ENCODE measurements around the gene NPB. TPM values are rescaled to one million over a fixed set of nuclear protein-coding genes. Genes with fewer than 3 reads are reported as not detected.

NPB gene
- total RNA-seq, 1 donor from 2014 or later = 0.96 TPM

GRCh38 chr17:81933178-81933699 is 31.2 kb downstream of the NPB start:
- no peak for TF ChIP-seq CTCF (IDR thresholded peaks at IDR 0.05; ENCODE audit: partially characterized antibody, unreplicated experiment)
- Mint-ChIP-seq H3K27me3 (ENCODE audit: unreplicated experiment) (peaks cover 14% of the 10 kb centered on the region), H3K4me1 (ENCODE audit: low read depth, unreplicated experiment) (peaks cover 11% of the 10 kb centered on the region), H3K36me3 (ENCODE audit: unreplicated experiment) (no peaks in the 10 kb centered on the region), H3K4me3 (ENCODE audit: unreplicated experiment) (peak overlapping the region; percentile 57), H3K27ac (ENCODE audit: unreplicated experiment) (no peak overlapping the region), H3K9me3 (ENCODE audit: unreplicated experiment) (peaks cover 2% of the 10 kb centered on the region)
- no peak for DNase-seq

GRCh38 chr17:81934098-81934757 is 32.2 kb downstream of the NPB start:
- DNase-seq = no peak
- Mint-ChIP-seq H3K36me3 (ENCODE audit: unreplicated experiment) (no peaks in the 10 kb centered on the region), H3K27ac (ENCODE audit: unreplicated experiment) (no peak overlapping the region), H3K9me3 (ENCODE audit: unreplicated experiment) (peaks cover 4% of the 10 kb centered on the region), H3K4me3 (ENCODE audit: unreplicated experiment) (no peak overlapping the region), H3K4me1 (ENCODE audit: low read depth, unreplicated experiment) (peaks cover 20% of the 10 kb centered on the region), H3K27me3 (ENCODE audit: unreplicated experiment) (peaks cover 15% of the 10 kb centered on the region)
- no peak for TF ChIP-seq CTCF (IDR thresholded peaks at IDR 0.05; ENCODE audit: partially characterized antibody, unreplicated experiment)

GRCh38 chr17:81934850-81935708 is 33.0 kb downstream of the NPB start:
- TF ChIP-seq CTCF (IDR thresholded peaks at IDR 0.05; ENCODE audit: partially characterized antibody, unreplicated experiment) = no peak
- DNase-seq = no peak
- Mint-ChIP-seq H3K36me3 (ENCODE audit: unreplicated experiment) (no peaks in the 10 kb centered on the region), H3K27me3 (ENCODE audit: unreplicated experiment) (peaks cover 15% of the 10 kb centered on the region), H3K27ac (ENCODE audit: unreplicated experiment) (no peak overlapping the region), H3K4me3 (ENCODE audit: unreplicated experiment) (peak overlapping the region; percentile 85), H3K9me3 (ENCODE audit: unreplicated experiment) (peaks cover 4% of the 10 kb centered on the region), H3K4me1 (ENCODE audit: low read depth, unreplicated experiment) (peaks cover 20% of the 10 kb centered on the region)

GRCh38 chr17:81935709-81936084 is 33.7 kb downstream of the NPB start:
- Mint-ChIP-seq H3K9me3 (ENCODE audit: unreplicated experiment) (peaks cover 4% of the 10 kb centered on the region), H3K36me3 (ENCODE audit: unreplicated experiment) (no peaks in the 10 kb centered on the region), H3K4me3 (ENCODE audit: unreplicated experiment) (peak overlapping the region; percentile 85), H3K27ac (ENCODE audit: unreplicated experiment) (no peak overlapping the region), H3K4me1 (ENCODE audit: low read depth, unreplicated experiment) (peaks cover 18% of the 10 kb centered on the region), H3K27me3 (ENCODE audit: unreplicated experiment) (peaks cover 17% of the 10 kb centered on the region)
- no peak for TF ChIP-seq CTCF (IDR thresholded peaks at IDR 0.05; ENCODE audit: partially characterized antibody, unreplicated experiment)
- no peak for DNase-seq
